Neuronal stem cell (in vitro differentiated cells): Measurements from ENCODE around the gene ACSM5.
A peak's percentile ranks its signal among the peaks of the same experiment; 100 is the strongest.

ENCODE experiments used
- DNase-seq: peaks from one replicate; pipeline ENCODE4 v3.0.0-alpha.2; 2013; ENCODE audit warnings: low spot score
- H2AFZ ChIP-seq: one replicate; pipeline ENCODE4 v1.6.1; 2013; ENCODE audit warnings: mild to moderate bottlenecking, low read length, inconsistent platforms
- H2AK5ac ChIP-seq: 2 replicates; pipeline ENCODE4 v1.6.1; 2013; ENCODE audit warnings: low read depth, mild to moderate bottlenecking, inconsistent platforms, low read length, moderate library complexity, mixed read lengths
- H2BK120ac ChIP-seq: 2 replicates; pipeline ENCODE4 v1.6.1; 2013; ENCODE audit warnings: low read depth, mild to moderate bottlenecking, inconsistent platforms, low read length, moderate library complexity, mixed read lengths
- H2BK12ac ChIP-seq: one replicate; pipeline ENCODE4 v1.6.1; 2013; ENCODE audit warnings: low read length, inconsistent platforms
- H2BK15ac ChIP-seq: 2 replicates; pipeline ENCODE4 v1.6.1; 2013; ENCODE audit warnings: mild to moderate bottlenecking, low read length, inconsistent platforms, mixed read lengths
- H2BK5ac ChIP-seq: one replicate; pipeline ENCODE4 v1.6.1; 2013; ENCODE audit warnings: inconsistent platforms, mild to moderate bottlenecking, low read length, moderate library complexity
- H3K14ac ChIP-seq: one replicate; pipeline ENCODE4 v1.6.1; 2013; ENCODE audit warnings: low read length, inconsistent platforms
- H3K18ac ChIP-seq: 2 replicates; pipeline ENCODE4 v1.6.1; 2013; ENCODE audit warnings: low read length, inconsistent platforms
- H3K23ac ChIP-seq: 2 replicates; pipeline ENCODE4 v1.6.1; 2013; ENCODE audit warnings: low read depth, mild to moderate bottlenecking, mixed read lengths, low read length, inconsistent platforms; ENCODE audit not compliant: poor library complexity
- H3K27ac ChIP-seq: replicated peaks from 3 replicates; pipeline ENCODE4 v1.5.1; 2013; ENCODE audit warnings: low read length, inconsistent platforms
- H3K27me3 ChIP-seq, 3 experiments: 2 replicates each; pipeline ENCODE4 v1.6.1; 2013; ENCODE audit warnings: low read length in 3 of 3, mild to moderate bottlenecking in 2 of 3, inconsistent platforms in 1 of 3, low read depth in 1 of 3, mixed read lengths in 1 of 3, moderate library complexity in 1 of 3; ENCODE audit not compliant: control insufficient read depth in 3 of 3, insufficient read depth in 3 of 3
- H3K36me3 ChIP-seq, 2 donors: replicated peaks in 1 of 2; 2 replicates each; pipeline ENCODE4 v1.6.1; 2013; ENCODE audit warnings: low read length in 2 of 2; ENCODE audit not compliant: control insufficient read depth in 2 of 2, insufficient read depth in 2 of 2
- H3K4ac ChIP-seq: 2 replicates; pipeline ENCODE4 v1.6.1; 2013; ENCODE audit warnings: inconsistent platforms, mild to moderate bottlenecking, low read length, moderate library complexity
- H3K4me1 ChIP-seq, 2 donors: 1 replicate in 1 of 2; 2 replicates in 1 of 2; pipeline ENCODE4 v1.6.1; 2013; ENCODE audit warnings: low read length in 2 of 2, low read depth in 1 of 2; ENCODE audit not compliant: control insufficient read depth in 2 of 2, insufficient read depth in 1 of 2
- H3K4me2 ChIP-seq: one replicate; pipeline ENCODE4 v1.6.1; 2013; ENCODE audit warnings: mild to moderate bottlenecking, low read length, inconsistent platforms; ENCODE audit not compliant: insufficient read depth, poor library complexity, severe bottlenecking
- H3K4me3 ChIP-seq, 2 donors: 2 replicates each; pipeline ENCODE4 v1.5.1; 2013; ENCODE audit warnings: low read length in 2 of 2, mild to moderate bottlenecking in 2 of 2, inconsistent platforms in 1 of 2, moderate library complexity in 1 of 2
- H3K79me1 ChIP-seq: one replicate; pipeline ENCODE4 v1.6.1; 2013; ENCODE audit warnings: low read depth, mild to moderate bottlenecking, inconsistent platforms, low read length, moderate library complexity
- H3K9ac ChIP-seq: one replicate; pipeline ENCODE4 v1.6.1; 2013; ENCODE audit warnings: mild to moderate bottlenecking, low read depth, low read length, inconsistent platforms; ENCODE audit not compliant: poor library complexity
- H3K9me3 ChIP-seq, 2 donors: replicated peaks in 1 of 2; 2 replicates each; pipeline versions ENCODE3 to v1.6.1; 2013; ENCODE audit warnings: low read length in 2 of 2, mild to moderate bottlenecking in 2 of 2, inconsistent platforms in 1 of 2, low read depth in 1 of 2, mixed read lengths in 1 of 2, moderate library complexity in 1 of 2; ENCODE audit not compliant: control insufficient read depth in 2 of 2, insufficient read depth in 1 of 2
- H4K8ac ChIP-seq: one replicate; pipeline ENCODE4 v1.6.1; 2013; ENCODE audit warnings: low read depth, mild to moderate bottlenecking, inconsistent platforms, low read length, moderate library complexity
- H4K91ac ChIP-seq: one replicate; pipeline ENCODE4 v1.6.1; 2013; ENCODE audit warnings: low read length, low read depth, mild to moderate bottlenecking, inconsistent platforms; ENCODE audit not compliant: poor library complexity
- WGBS, 2 donors: extraction: QIAGEN DNeasy Blood & Tissue Kit; methylation state at CpG; one replicate each; pipeline ENCODE4 v1.1.7; 2013; ENCODE audit warnings: missing lambda C conversion rate in 2 of 2, mixed read lengths in 1 of 2; ENCODE audit not compliant: insufficient read length in 2 of 2, insufficient replicate concordance in 1 of 2; ENCODE audit errors: extremely low coverage in 2 of 2; 5-methylcytosine and 5-hydroxymethylcytosine counted together

The ACSM5 gene

DNA sequence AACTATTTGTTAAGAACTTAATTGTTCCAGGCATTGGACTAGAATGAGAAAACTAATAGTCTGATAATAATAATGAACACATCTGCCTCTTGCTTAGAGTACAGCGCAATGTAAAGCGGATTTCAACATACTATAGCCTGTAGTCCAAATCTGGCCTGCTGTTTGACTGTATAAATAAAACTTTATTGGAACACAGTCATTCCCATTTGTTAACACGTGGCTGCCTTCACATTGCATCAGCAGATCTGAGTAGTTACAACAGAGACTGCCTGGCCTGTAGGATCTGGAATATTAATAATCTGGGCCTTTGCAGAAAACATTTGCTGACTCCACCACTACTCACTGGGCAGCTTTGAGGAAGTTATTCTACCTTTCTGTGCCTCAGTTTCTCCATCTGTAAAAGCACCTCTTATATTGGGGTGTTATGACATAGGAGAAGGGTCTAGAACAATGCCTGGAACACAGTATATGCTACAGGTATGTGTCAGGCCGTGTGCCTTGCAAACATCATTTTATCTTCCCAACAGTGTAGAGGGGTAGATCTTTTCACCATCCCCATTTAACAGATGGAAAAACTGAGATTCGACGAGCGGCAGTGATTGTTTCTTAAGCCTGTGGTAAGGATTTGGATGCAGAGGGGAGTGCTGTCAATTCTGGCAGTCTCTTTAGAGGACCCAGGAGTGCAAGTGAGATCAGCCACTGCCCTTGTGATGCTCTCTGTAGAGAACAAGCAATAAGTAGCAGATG lies 27.0 kb upstream of the ACSM5 start:
- no peak overlapping the region for H3K27ac ChIP-seq
- no CpG with 5 or more reads among the region's 7 CpGs for WGBS, 2 donors
- DNase-seq, result no peak
- no peak overlapping the region for H2AK5ac ChIP-seq
- no peak overlapping the region for H3K4me2 ChIP-seq
- H3K36me3 ChIP-seq, result no peaks in the 10 kb centered on the region
- H4K8ac ChIP-seq, result no peak overlapping the region
- no peak overlapping the region for H2AFZ ChIP-seq
- no peaks in the 10 kb centered on the region for H3K27me3 ChIP-seq
- no peak overlapping the region for H3K14ac ChIP-seq
- no peak overlapping the region for H2BK5ac ChIP-seq
- no peak overlapping the region for H3K23ac ChIP-seq
- no peak overlapping the region for H2BK120ac ChIP-seq
- no peak overlapping the region for H3K4me3 ChIP-seq
- no peak overlapping the region for H3K4ac ChIP-seq
- H2BK12ac ChIP-seq, result no peak overlapping the region
- H3K9ac ChIP-seq, result no peak overlapping the region
- H3K4me1 ChIP-seq, result peaks cover 2 to 3% of the 10 kb centered on the region in 2 donors
- no peak overlapping the region for H3K18ac ChIP-seq
- no peak overlapping the region for H2BK15ac ChIP-seq
- no peak overlapping the region for H4K91ac ChIP-seq
- H3K9me3 ChIP-seq, result no peaks in the 10 kb centered on the region
- no peaks in the 10 kb centered on the region for H3K79me1 ChIP-seq

DNA sequence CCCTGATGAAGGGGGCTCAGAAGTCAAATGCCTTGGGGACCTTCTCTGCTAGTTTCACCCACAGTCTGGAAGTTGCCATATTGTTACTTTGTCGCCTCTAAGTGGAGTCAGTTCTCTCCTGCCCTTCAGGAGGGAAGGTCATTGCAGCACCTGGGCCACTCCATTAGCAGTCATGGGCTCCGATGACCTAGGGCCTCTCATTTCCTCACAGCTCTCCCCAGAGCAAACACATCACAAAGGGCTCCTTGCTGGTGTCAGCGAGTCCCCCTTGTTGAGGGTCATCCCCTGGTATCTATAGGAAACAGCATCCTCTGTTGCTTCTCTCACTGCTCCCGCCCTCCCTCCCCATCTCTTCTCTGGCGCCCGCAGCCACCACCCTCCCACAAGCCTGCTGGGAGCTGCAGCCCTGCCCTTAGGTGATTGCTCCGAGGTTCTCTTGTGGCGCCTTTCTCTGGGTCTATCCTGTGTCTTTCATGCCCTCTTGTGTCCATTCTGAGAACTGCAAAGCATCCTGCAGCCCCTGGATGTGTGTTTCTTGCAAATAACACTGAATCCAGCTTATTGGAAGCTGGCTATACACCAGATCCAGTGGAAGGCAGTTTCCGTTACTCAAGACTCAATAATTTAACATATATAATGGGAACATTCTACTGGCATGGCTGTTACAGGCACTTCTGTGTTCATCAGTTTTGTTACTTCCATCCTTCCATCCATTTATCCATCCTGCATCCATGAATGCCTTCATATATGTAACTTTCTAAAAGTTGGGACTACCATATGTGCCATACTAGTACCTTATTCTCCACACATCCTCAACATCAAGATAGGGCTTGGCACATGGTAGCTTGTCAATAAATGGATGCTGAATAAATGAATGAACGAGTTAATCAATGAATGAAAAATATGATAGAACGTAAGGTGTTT lies 26.0 kb upstream of the ACSM5 start:
- Histone ChIP-seq H4K91ac (no peak overlapping the region), H3K4me2 (no peak overlapping the region), H3K79me1 (no peaks in the 10 kb centered on the region), H4K8ac (no peak overlapping the region), H2AK5ac (no peak overlapping the region), H3K9me3 (no peaks in the 10 kb centered on the region), H3K27ac (no peak overlapping the region), H3K4me1 (peaks cover 2 to 3% of the 10 kb centered on the region in 2 donors), H3K27me3 (no peaks in the 10 kb centered on the region), H3K23ac (no peak overlapping the region), H3K14ac (no peak overlapping the region), H3K36me3 (no peaks in the 10 kb centered on the region), H3K4ac (no peak overlapping the region), H2BK12ac (no peak overlapping the region), H3K9ac (no peak overlapping the region), H2AFZ (no peak overlapping the region), H2BK15ac (no peak overlapping the region), H3K18ac (no peak overlapping the region), H2BK120ac (no peak overlapping the region), H2BK5ac (no peak overlapping the region), H3K4me3 (no peak overlapping the region)
- DNase-seq, result peak; percentile 72
- no CpG with 5 or more reads among the region's 11 CpGs for WGBS, 2 donors

DNA sequence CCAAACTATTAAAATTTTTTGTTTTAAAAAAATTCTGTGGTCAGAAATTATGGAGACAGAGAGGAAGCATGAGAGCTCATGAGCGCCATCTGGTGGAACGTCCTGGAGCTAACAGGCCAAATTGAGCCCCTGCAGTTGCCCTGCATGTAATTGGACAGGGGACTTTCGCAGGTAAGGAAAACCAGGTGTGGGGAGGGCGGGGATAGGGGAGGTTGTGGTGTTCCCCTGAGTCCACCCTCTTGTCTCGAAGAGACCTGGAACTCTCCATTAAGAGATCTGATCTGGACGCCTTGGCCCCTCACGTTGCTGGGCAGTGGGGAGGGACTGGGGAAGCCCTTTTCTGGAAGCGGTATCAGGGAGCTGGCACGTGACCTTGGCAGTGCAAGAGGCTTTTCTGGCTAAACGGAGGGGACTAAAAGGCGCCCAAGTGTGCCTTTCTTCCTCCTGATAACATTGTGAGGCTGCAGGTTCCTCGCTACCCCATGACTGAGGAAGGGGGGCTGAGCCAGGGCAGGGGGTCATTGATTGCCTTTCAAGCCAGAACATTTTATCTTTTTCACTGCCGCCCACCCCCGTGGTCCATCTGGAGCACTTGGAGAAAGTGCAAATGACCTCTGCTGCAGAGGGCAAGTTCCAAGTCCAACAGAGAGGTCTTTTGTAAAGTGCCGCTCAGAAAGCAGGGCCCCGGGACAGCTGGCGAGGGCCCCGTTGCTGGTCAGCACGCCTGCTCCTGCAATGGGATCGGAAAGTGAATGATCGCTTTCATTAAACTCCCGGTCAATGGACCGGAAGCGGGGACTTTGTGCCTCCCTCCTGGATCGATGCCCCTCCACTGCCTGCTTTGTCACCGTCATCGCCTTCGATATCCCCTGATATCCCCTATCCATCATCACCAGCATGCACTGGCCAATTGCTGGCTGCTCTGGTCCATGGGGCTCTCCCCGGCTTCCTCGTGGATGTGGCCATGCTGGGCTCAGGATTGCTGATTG lies 23.2 kb upstream of the ACSM5 start:
- Histone ChIP-seq H2AFZ (peak overlapping the region; percentile 49), H3K4me1 (peaks cover 2 to 3% of the 10 kb centered on the region in 2 donors), H3K79me1 (no peaks in the 10 kb centered on the region), H3K4ac (no peak overlapping the region), H3K4me2 (peak overlapping the region; percentile 27), H2BK12ac (no peak overlapping the region), H3K9ac (no peak overlapping the region), H3K14ac (no peak overlapping the region), H4K8ac (no peak overlapping the region), H2AK5ac (no peak overlapping the region), H2BK15ac (no peak overlapping the region), H3K27me3 (no peaks in the 10 kb centered on the region), H3K18ac (no peak overlapping the region), H2BK120ac (no peak overlapping the region), H2BK5ac (no peak overlapping the region), H4K91ac (no peak overlapping the region), H3K9me3 (no peaks in the 10 kb centered on the region), H3K36me3 (no peaks in the 10 kb centered on the region), H3K23ac (no peak overlapping the region), H3K4me3 (peak overlapping the region in 1 of 2 donors; percentile 28), H3K27ac (no peak overlapping the region)
- peak; percentile 64 for DNase-seq
- WGBS, 2 donors, result no CpG with 5 or more reads among the region's 30 CpGs
